Testis (tissue), 3 donors: ENCODE data around the gene TANK. TPM values are rescaled to one million over a fixed set of nuclear protein-coding genes. Genes with fewer than 3 reads are reported as not detected.

Experiments used
- DNase-seq: peaks from one replicate; pipeline ENCODE4 v3.0.0-alpha.2; 2019
- H3K27ac ChIP-seq, 2 donors: fragments of 200-600 bp; sonication (generic); one replicate each; pipeline ENCODE4 v1.5.1; 2019
- H3K27me3 ChIP-seq: fragments of 200-600 bp; sonication (generic); one replicate; pipeline ENCODE4 v1.5.1; 2019
- H3K36me3 ChIP-seq: fragments of 200-600 bp; sonication (generic); one replicate; pipeline ENCODE4 v1.5.1; 2017; ENCODE audit warnings: low read depth; ENCODE audit errors: missing control alignments
- H3K4me1 ChIP-seq: fragments of 200-600 bp; sonication (generic); one replicate; pipeline ENCODE4 v1.5.1; 2019
- H3K4me3 ChIP-seq, 2 donors: fragments of 200-600 bp; sonication (generic); one replicate each; pipeline ENCODE4 v1.5.1; 2017 to 2019
- H3K9me3 ChIP-seq: fragments of 200-600 bp; sonication (generic); one replicate; pipeline ENCODE4 v1.5.1; 2017
- CTCF ChIP-seq, 3 experiments: fragments of 450-650 bp in 2 of 3; fragments of 200-600 bp in 1 of 3; sonication (generic) in 1 of 3; IDR thresholded peaks; one replicate each; pipeline ENCODE4 v1.5.1; 2016 to 2019; ENCODE audit warnings: antibody characterized with exemption in 3 of 3, mild to moderate bottlenecking in 2 of 3, moderate library complexity in 1 of 3
- POLR2A ChIP-seq: fragments of 450-650 bp; IDR thresholded peaks from one replicate; pipeline ENCODE4 v1.6.1; 2017; ENCODE audit warnings: antibody characterized with exemption, mild to moderate bottlenecking, moderate library complexity
- WGBS, 2 donors: methylation state at CpG; one replicate each; pipeline ENCODE4 v1.1.5; 2018; 5-methylcytosine and 5-hydroxymethylcytosine counted together
- intact Hi-C: fragments of 100-400 bp; cut with DNase I; formaldehyde crosslinking; loops from one replicate; pipeline ENCODE4 v1.15.1; 2023; ENCODE audit warnings: low total_unique reads
- polyA plus RNA-seq: library from polyadenylated mRNA; stranded (reverse); fragments of 350-450 nt; fragmentation: Illumina TruSeq; extraction: RNeasy Lipid Tissue Mini Kit (QIAGEN cat#74804); gene quantifications from one replicate; pipeline ENCODE4 v1.2.3, GENCODE V29; 2014; ENCODE audit warnings: low read depth, low replicate concordance; ENCODE audit not compliant: insufficient read depth
- total RNA-seq, 2 donors: library from RNA; depleted of rRNA; stranded (reverse); fragments of >200 nt; gene quantifications; one replicate each; pipeline ENCODE4 v1.2.3, GENCODE V29; 2016

The TANK gene
- total and polyA plus RNA-seq, 3 donors from 2014 or later = 34.7 to 63.6 (median 52.8) TPM

DNA sequence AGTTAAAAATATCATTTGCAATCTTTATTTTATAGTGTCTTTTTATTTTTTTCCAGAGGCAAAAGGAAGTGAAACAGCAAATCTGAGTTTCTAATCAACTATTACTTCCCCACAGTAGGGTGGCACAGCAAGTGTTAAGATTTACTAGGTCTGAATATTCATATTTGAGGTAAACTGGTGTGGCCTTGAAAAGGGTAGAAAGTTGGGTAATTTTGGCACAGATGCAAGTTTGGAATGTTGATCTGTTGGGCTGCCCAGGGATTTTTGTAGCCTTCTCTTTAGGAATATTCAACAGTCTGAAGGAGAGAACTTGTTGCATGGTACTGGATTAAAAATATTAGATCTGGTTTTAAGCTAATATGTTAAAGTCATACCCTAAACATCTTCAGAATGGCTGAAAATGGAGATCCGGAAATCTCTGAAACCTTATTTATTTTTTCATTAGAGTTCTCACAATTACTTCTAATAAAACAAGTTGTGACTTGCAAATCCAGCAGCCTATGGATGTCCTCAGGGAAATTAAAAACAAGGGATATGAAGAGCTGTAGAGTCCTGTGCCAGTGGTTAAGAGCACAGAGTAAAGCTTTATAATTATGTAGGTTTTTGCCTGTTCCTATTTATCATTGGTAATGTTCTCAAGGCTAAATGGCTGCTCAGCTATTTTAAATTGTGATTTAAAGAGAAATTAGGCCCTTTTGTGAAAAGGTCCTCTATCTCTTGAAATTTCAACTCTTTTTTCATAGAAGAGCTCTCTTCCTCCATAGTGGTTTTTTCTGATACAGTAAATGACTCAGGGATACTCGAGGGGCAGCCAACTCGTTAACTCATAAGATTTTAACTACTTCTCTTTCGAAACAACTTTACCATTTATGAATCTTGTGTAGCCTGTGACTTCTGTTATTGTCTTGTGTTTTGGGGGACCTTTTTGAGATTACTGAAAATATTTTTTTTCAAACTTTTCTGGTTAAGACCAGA, 11.0 kb downstream of the TANK start:
- no peak for DNase-seq
- H3K4me1 ChIP-seq = no peaks in the 10 kb centered on the region
- H3K27me3 ChIP-seq = no peaks in the 10 kb centered on the region
- 63% methylated on average over 4 of the region's 4 CpGs for WGBS, 2 donors
- intact Hi-C loops = no loop called here
- H3K36me3 ChIP-seq = no peaks in the 10 kb centered on the region
- no peak for TF ChIP-seq CTCF (IDR thresholded peaks at IDR 0.05)
- TF ChIP-seq POLR2A = no peak
- H3K4me3 ChIP-seq = no peak overlapping the region
- H3K9me3 ChIP-seq = no peaks in the 10 kb centered on the region
- no peak overlapping the region for H3K27ac ChIP-seq

- 91 to 97% methylated on average over 4 of the region's 4 CpGs for WGBS, 2 donors
- no peak for DNase-seq
- Histone ChIP-seq H3K36me3 (no peaks in the 10 kb centered on the region), H3K9me3 (no peaks in the 10 kb centered on the region), H3K4me3 (no peak overlapping the region), H3K4me1 (no peaks in the 10 kb centered on the region), H3K27ac (no peak overlapping the region), H3K27me3 (no peaks in the 10 kb centered on the region)
- TF ChIP-seq POLR2A (no peak), CTCF (IDR thresholded peaks at IDR 0.05) (no peak)
- intact Hi-C loops = no loop called here
Measured at GRCh38 chr2:161172901-161173540, 12.8 kb downstream of the TANK start.

DNA sequence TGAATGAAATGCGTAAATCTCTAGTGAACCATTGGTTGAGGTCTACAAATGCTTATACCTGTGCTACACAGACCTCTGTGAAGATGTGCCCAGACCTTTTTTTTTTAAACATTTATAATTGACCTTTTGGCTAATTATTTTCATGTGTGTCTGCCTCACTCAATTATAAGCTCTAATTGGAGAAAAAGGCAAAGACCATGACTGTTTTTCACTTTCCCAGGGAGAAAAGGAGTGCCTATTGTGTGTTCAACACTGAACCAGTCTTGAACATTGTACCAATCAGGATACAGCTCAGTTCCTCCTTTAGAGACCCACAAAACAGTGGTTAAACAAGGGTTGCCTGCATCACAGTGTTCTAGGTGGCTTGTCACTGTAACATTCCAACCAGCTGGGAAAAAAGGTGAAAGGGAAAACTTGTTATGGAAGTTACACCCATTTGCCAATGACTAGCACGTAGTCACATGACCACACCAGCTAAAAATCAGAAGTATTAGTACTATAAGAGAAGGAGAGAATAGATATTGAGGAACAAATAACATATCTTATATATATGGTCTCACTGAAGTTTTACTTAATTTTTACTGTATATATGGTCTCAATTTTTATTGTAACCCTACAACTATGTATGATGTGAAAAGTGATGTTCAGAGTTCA, 13.4 kb downstream of the TANK start:
- H3K9me3 ChIP-seq = no peaks in the 10 kb centered on the region
- DNase-seq = no peak
- H3K4me3 ChIP-seq = no peak overlapping the region
- TF ChIP-seq POLR2A = no peak
- TF ChIP-seq CTCF (IDR thresholded peaks at IDR 0.05) = no peak
- intact Hi-C loops = no loop called here
- no peak overlapping the region for H3K27ac ChIP-seq
- no peaks in the 10 kb centered on the region for H3K4me1 ChIP-seq
- H3K27me3 ChIP-seq = no peaks in the 10 kb centered on the region
- WGBS, 2 donors = 90 to 94% methylated on average over 2 of the region's 2 CpGs
- no peaks in the 10 kb centered on the region for H3K36me3 ChIP-seq

DNA sequence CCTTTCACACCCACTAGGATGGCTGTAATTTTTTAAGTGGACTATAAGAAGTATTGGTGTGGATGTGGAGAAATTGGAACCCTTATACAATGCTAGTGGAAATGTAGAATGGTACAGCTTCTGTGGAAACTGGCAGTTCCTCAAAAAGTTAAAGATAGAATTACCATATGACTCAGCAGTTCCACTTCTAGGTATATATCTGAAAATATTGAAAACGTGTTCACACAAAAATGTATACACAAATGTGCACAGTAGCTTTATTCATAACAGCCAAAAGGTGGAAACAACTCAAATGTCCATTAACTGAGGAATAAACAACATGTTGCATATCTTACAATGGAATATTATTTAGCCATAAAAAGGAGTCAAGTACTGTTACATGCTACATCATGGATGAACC, 17.7 kb downstream of the TANK start:
- H3K27ac ChIP-seq = no peak overlapping the region
- no peaks in the 10 kb centered on the region for H3K36me3 ChIP-seq
- no peaks in the 10 kb centered on the region for H3K4me1 ChIP-seq
- TF ChIP-seq CTCF (IDR thresholded peaks at IDR 0.05) = no peak
- no peak for TF ChIP-seq POLR2A
- 86 to 95% methylated on average over 1 of the region's 1 CpG for WGBS, 2 donors
- intact Hi-C loops = no loop called here
- no peaks in the 10 kb centered on the region for H3K27me3 ChIP-seq
- H3K9me3 ChIP-seq = no peaks in the 10 kb centered on the region
- no peak for DNase-seq
- no peak overlapping the region for H3K4me3 ChIP-seq
